NT2/D1 (cell line): ENCODE data around the gene HMHB1.

Experiments used
- DNase-seq: peaks from one replicate; pipeline ENCODE4 v3.0.0-alpha.2; 2011; ENCODE audit warnings: low read depth, low spot score
- H3K27me3 ChIP-seq: 2 replicates; pipeline ENCODE4 v1.6.0; 2011; ENCODE audit warnings: mild to moderate bottlenecking; ENCODE audit not compliant: insufficient read length, insufficient read depth
- H3K36me3 ChIP-seq: 2 replicates; pipeline ENCODE4 v1.6.1; 2011; ENCODE audit warnings: mild to moderate bottlenecking, low read length, mixed read lengths; ENCODE audit not compliant: insufficient read depth, insufficient read length
- H3K4me1 ChIP-seq: 2 replicates; pipeline ENCODE4 v1.5.1; 2011; ENCODE audit not compliant: insufficient read depth, insufficient read length
- H3K4me3 ChIP-seq: 2 replicates; pipeline ENCODE4 v1.5.1; 2011; ENCODE audit warnings: low read depth; ENCODE audit not compliant: insufficient read length
- H3K9ac ChIP-seq: 2 replicates; pipeline ENCODE4 v1.6.0; 2011; ENCODE audit warnings: low read depth; ENCODE audit not compliant: insufficient read length
- H3K9me3 ChIP-seq: 2 replicates; pipeline ENCODE4 v1.5.1; 2011; ENCODE audit warnings: mild to moderate bottlenecking, low read length; ENCODE audit not compliant: insufficient read depth
- SUZ12 ChIP-seq: IDR thresholded peaks from 2 replicates; pipeline ENCODE4 v1.6.1; 2011; ENCODE audit not compliant: insufficient read length, insufficient read depth; ENCODE audit errors: extremely low read depth
- YY1 ChIP-seq: IDR thresholded peaks from 2 replicates; pipeline ENCODE4 v1.6.1; 2011; ENCODE audit not compliant: insufficient read length, insufficient read depth
- ZNF274 ChIP-seq: IDR thresholded peaks from 2 replicates; pipeline ENCODE4 v1.6.1; 2011; ENCODE audit warnings: mild to moderate bottlenecking, low read depth, low read length

HMHB1 gene

GRCh38 chr5:143850050-143850683, 38.2 kb downstream of the HMHB1 start:
- H3K9me3 ChIP-seq: 0 out of 2 replicates have a peak, but pooled peaks cover 6% of the 10 kb centered on the region
- H3K36me3 ChIP-seq: no peaks in the 10 kb centered on the region
- TF ChIP-seq YY1 (no peak), SUZ12 (no peak), ZNF274 (no peak)
- H3K27me3 ChIP-seq: no peaks in the 10 kb centered on the region
- H3K4me3 ChIP-seq: no peak overlapping the region
- no peaks in the 10 kb centered on the region for H3K4me1 ChIP-seq
- H3K9ac ChIP-seq: no peak overlapping the region
- DNase-seq: no peak

- no peak for TF ChIP-seq SUZ12
- no peak for TF ChIP-seq YY1
- TF ChIP-seq ZNF274: no peak
- H3K4me1 ChIP-seq: no peaks in the 10 kb centered on the region
- DNase-seq: no peak
These were observed 39.4 kb downstream of the HMHB1 start for GRCh38 chr5:143851383-143851782.

GRCh38 chr5:143860211-143860610, 48.2 kb downstream of the HMHB1 start:
- no peak overlapping the region for H3K4me3 ChIP-seq
- H3K4me1 ChIP-seq: no peaks in the 10 kb centered on the region
- TF ChIP-seq SUZ12: no peak
- no peak for TF ChIP-seq ZNF274
- TF ChIP-seq YY1: no peak
- no peaks in the 10 kb centered on the region for H3K9me3 ChIP-seq
- no peak overlapping the region for H3K9ac ChIP-seq
- H3K36me3 ChIP-seq: no peaks in the 10 kb centered on the region
- no peak for DNase-seq
- no peaks in the 10 kb centered on the region for H3K27me3 ChIP-seq

More at GRCh38 chr5:143851383-143851782, 39.4 kb downstream of the HMHB1 start:
- 0 out of 2 replicates have a peak, but pooled peaks cover 6% of the 10 kb centered on the region for H3K9me3 ChIP-seq
- H3K9ac ChIP-seq: no peak overlapping the region
- H3K36me3 ChIP-seq: no peaks in the 10 kb centered on the region
- no peak overlapping the region for H3K4me3 ChIP-seq
- H3K27me3 ChIP-seq: no peaks in the 10 kb centered on the region

- no peak for TF ChIP-seq SUZ12
- TF ChIP-seq YY1: no peak
- TF ChIP-seq ZNF274: no peak
- Histone ChIP-seq H3K9ac (no peak overlapping the region), H3K27me3 (no peaks in the 10 kb centered on the region), H3K4me1 (no peaks in the 10 kb centered on the region), H3K9me3 (no peaks in the 10 kb centered on the region), H3K4me3 (no peak overlapping the region), H3K36me3 (no peaks in the 10 kb centered on the region)
- no peak for DNase-seq
These were observed 50.3 kb downstream of the HMHB1 start for GRCh38 chr5:143862271-143862670.

GRCh38 chr5:143865426-143866025, 53.6 kb downstream of the HMHB1 start:
- Histone ChIP-seq H3K9me3 (no peaks in the 10 kb centered on the region), H3K4me1 (no peaks in the 10 kb centered on the region), H3K27me3 (no peaks in the 10 kb centered on the region), H3K4me3 (no peak overlapping the region), H3K36me3 (no peaks in the 10 kb centered on the region), H3K9ac (no peak overlapping the region)
- TF ChIP-seq YY1 (no peak), SUZ12 (no peak), ZNF274 (no peak)
- no peak for DNase-seq
